Thyroid gland (tissue), 4 donors: ENCODE measurements around the gene TMEM26.

ENCODE experiments used
- CTCF ChIP-seq, 6 experiments: fragments of 200-600 bp in 3 of 6; fragments of 450-650 bp in 3 of 6; sonication (generic) in 3 of 6; IDR thresholded peaks; one replicate each; pipeline ENCODE4 v1.5.1; 2016 to 2019; ENCODE audit warnings: antibody characterized with exemption in 6 of 6, mild to moderate bottlenecking in 2 of 6, inconsistent platforms in 1 of 6, moderate library complexity in 1 of 6
- POLR2A ChIP-seq, 2 donors: fragments of 450-650 bp; IDR thresholded peaks; one replicate each; pipeline ENCODE4 v1.6.1; 2017; ENCODE audit warnings: antibody characterized with exemption in 2 of 2, mild to moderate bottlenecking in 2 of 2, moderate library complexity in 1 of 2

- TF ChIP-seq POLR2A (IDR thresholded peaks at IDR 0.05) (no peak), CTCF (IDR thresholded peaks at IDR 0.05) (no peak)
These were observed 7.7 kb upstream of the TMEM26 start for GRCh38 chr10:61460835-61461234.
